Sigmoid colon (tissue), 4 donors: ENCODE results near the gene GPR15.

Source experiments
- EP300 ChIP-seq, 4 donors: sonication (generic); formaldehyde crosslinking; IDR thresholded peaks; one replicate each; pipeline ENCODE4 v1.6.1; 2017; ENCODE audit warnings: antibody characterized with exemption in 4 of 4
- POLR2AphosphoS5 ChIP-seq, 4 donors: sonication (generic); formaldehyde crosslinking; IDR thresholded peaks; one replicate each; pipeline ENCODE4 v1.6.1; 2017; ENCODE audit warnings: antibody characterized with exemption in 4 of 4

GRCh38 chr3:98542623-98543022, 10.8 kb downstream of the GPR15 start:
- TF ChIP-seq POLR2AphosphoS5 (IDR thresholded peaks at IDR 0.05) (no peak), EP300 (IDR thresholded peaks at IDR 0.05) (no peak)
